Ammon's horn (tissue), 1 donor: Measurements from ENCODE around the gene ACACA.
A peak's percentile ranks its signal among the peaks of the same experiment; 100 is the strongest.
"Not testable (repeated sequence)": the region's sequence is repeated elsewhere in the genome, so short reads cannot be mapped to it uniquely, and the experiment has no call there.

Experiments used
- DNase-seq: peaks from one replicate; pipeline ENCODE4 v3.0.0-alpha.2; 2016; ENCODE audit warnings: low spot score

Gene ACACA

GRCh38 chr17:37393352-37393751 is 13.3 kb downstream of the ACACA start:
- no peak for DNase-seq

- DNase-seq, result no peak
Observed at GRCh38 chr17:37392024-37392590, 14.5 kb downstream of the ACACA start.

GRCh38 chr17:37391146-37391545 is 15.5 kb downstream of the ACACA start:
- no peak for DNase-seq

DNA sequence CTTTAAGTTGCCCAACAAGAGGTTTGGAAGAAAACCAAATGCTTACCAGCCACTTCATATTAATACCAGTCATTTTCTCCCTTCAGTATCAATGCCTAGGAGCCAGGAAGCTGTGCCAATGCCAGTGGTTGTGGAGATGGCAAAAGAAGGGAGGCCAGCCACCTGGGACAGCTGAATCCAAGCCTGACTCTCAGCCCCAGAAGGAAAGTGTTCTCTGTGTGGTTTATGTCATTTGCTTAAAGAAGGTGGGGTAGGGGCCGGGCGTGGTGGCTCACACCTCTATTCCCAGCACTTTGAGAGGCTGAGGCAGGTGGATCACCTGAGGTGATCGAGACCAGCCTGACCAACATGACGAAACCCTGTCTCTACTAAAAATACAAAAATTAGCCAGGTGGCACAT is 17.5 kb downstream of the ACACA start:
- no peak for DNase-seq

- DNase-seq, result no peak
Observed at GRCh38 chr17:37388266-37388665, 18.4 kb downstream of the ACACA start.

DNA sequence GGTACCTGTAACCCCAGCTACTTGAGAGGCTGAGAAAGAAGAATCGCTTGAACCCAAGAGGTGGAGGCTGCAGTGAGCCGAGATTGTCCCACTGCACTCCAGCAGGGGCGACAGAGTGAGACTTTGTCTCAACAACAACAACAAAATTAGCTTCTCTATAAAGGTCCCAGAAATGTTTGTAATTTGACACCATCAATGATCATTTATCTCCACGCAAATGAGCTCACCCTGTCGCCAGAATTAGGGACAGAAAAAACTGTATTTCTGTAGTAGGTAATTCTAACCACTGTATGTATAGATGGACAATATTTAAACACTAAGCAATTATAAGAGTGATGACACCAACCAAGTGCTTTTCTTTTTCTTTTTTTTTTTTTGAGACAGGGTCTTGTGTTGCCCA is 20.2 kb downstream of the ACACA start:
- no peak for DNase-seq

DNA sequence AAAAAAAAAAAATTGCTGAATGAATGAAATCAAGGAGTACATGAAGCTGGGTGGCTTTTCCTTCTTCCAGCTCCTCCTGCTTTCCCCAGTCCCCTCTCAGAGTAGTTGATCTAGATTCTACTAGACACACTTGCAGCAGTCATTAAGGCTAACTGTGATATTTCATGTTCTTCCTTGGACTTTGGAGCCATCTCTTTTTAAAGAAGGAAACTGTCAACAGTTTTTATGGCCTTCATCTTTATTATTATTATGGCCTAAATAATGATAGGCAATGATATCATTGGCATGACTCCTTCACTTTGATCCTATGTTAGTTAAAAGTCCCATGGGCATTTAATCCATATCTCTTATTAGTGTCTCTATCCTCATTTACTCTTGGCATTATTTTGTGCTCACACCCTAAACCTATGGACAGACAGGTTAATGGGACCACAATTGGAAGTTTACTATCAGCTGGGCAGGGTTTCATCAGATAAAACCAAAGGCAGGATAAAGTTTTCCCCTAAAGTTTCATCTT is 21.1 kb downstream of the ACACA start:
- DNase-seq, result no peak

DNA sequence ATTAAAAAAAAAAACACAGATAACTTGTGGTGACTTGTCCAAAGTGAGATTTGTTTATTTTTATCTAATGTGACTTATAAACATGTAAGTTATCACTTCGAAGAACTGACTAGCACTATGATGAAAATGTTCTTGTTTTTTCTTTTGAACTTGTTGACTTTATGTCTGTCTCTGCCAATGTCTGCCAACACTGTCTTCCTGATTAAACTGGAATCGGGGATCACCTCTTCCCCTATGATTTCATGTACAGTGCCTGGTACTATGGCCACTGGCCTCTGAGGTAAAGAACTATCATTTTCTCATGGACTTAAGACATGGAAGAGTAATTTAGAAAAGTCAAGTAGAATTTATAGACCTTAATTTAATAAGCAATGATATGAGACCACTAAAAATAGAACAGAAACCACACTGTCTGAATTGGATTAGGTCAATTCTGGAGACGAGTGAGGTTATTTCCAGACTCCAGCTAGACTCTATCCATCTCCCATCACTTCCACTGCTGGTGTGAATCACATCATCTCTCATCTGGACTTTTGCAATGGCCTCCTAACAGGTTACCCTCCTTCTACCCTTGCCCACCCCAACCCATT is 22.0 kb downstream of the ACACA start:
- no peak for DNase-seq

- DNase-seq, result no peak
Observed at GRCh38 chr17:37382056-37382455, 24.6 kb downstream of the ACACA start.

DNA sequence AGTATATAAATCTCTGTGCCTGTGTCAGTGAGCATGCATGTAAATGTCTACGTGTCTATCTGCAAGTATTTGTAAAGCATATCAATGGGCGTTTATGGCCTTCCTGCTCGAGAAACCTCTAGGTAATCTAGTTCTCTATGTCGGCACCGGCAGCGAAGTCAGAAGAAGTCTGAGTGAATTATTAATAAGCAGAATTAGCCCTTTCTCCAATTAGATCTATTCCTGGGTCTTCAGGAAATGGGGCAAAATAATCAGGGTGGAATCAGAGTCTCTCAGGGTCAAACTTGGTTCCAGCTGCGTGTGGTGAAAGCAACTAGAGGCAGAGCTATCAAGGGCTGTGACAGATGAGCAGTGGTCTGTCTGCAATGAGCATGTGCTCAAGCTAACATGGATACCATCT is 30.9 kb downstream of the ACACA start, which contains the start of gene C17orf78:
Gene C17orf78, plus strand, starts transcription at position 280 of the 400 bp plus-strand sequence. Its CDS starts 108 bp downstream, at position 388.
- DNase-seq, result no peak

- DNase-seq, result peak; percentile 89
Observed at GRCh38 chr17:37373530-37374159, 33.0 kb downstream of the ACACA start.

GRCh38 chr17:37368577-37368976 is 38.1 kb downstream of the ACACA start:
- DNase-seq, result no peak

GRCh38 chr17:37365589-37365988 is 41.0 kb downstream of the ACACA start:
- DNase-seq, result no peak

DNA sequence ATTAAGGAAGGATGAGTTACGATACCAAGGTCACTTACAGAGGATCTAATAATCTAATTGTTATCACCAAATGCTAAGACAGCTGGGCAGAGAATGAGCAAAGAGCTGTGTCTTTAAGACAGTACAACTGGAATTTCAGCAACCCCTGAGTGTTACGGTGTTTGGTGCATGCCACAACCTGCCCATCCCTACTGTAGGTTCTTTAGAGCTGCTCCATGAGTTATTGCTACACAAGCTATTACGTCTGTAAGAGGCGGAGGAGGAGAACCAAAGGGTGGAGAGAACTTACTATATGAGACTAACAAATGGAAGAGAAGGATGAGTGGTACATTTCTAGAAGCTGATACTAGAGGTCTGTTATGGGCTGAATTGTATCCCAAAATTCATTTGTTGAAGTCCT is 45.1 kb downstream of the ACACA start:
- no peak for DNase-seq

GRCh38 chr17:37360632-37361031 is 46.0 kb downstream of the ACACA start:
- no peak for DNase-seq

- DNase-seq, result no peak
Observed at GRCh38 chr17:37359682-37360188, 46.9 kb downstream of the ACACA start.

GRCh38 chr17:37358830-37359681 is 47.6 kb downstream of the ACACA start:
- peak; percentile 97 for DNase-seq

GRCh38 chr17:37358098-37358829 is 48.4 kb downstream of the ACACA start:
- peak; percentile 67 for DNase-seq

- not testable (repeated sequence) for DNase-seq
Observed at GRCh38 chr17:37356796-37357569, 49.7 kb downstream of the ACACA start.

GRCh38 chr17:37346863-37347402 is 59.7 kb downstream of the ACACA start:
- DNase-seq, result not testable (repeated sequence)
